GM19043 (cell line): ENCODE measurements around the gene FGF3.

ENCODE experiments used
- ATAC-seq: cut with Tn5 transposase; IDR thresholded peaks from one replicate; pipeline ENCODE4 v1.9.1; 2021; ENCODE audit warnings: low read depth; ENCODE audit not compliant: unreplicated experiment

FGF3 gene

DNA sequence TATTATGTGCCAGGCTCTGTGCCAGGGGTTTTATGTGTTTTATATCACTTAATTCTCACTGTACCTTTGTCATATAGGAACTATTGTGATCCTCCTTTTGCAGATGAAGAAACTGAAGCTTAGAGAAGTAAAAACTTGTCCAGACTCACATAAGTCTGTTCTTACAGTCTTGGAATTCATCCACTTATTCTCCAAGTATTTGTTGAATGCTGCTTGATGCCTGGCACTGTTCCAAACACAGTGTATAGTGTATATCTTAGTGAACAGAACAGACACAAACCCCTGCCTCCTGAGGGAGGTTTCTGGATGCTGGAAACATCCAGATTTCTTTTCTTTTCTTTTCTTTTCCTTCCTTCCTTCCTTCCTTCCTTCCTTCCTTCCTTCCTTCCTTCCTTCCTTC is 29.0 kb upstream of the FGF3 start:
- ATAC-seq, result no peak

- ATAC-seq, result no peak
Observed at GRCh38 chr11:69844396-69844795, 25.2 kb upstream of the FGF3 start.

DNA sequence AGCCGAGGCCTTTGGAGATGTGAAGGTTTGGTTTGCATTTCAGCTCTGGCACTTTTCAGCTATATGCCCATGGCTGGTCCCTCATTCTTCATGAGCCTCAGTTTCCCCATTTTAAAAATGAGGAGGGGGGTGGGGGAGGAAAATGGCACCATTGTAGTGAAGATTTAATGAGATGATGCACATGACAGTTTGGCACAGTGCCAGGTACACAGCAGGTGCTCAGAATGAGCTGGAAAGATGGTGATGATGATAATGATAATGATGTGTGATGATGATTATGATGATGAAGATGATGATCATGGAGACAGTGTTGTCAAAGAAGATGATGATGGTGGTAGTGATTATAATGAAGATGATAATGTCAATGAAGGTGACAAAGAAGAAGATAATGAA is 24.3 kb upstream of the FGF3 start:
- ATAC-seq, result no peak

GRCh38 chr11:69842746-69843528 is 23.7 kb upstream of the FGF3 start:
- no peak for ATAC-seq

DNA sequence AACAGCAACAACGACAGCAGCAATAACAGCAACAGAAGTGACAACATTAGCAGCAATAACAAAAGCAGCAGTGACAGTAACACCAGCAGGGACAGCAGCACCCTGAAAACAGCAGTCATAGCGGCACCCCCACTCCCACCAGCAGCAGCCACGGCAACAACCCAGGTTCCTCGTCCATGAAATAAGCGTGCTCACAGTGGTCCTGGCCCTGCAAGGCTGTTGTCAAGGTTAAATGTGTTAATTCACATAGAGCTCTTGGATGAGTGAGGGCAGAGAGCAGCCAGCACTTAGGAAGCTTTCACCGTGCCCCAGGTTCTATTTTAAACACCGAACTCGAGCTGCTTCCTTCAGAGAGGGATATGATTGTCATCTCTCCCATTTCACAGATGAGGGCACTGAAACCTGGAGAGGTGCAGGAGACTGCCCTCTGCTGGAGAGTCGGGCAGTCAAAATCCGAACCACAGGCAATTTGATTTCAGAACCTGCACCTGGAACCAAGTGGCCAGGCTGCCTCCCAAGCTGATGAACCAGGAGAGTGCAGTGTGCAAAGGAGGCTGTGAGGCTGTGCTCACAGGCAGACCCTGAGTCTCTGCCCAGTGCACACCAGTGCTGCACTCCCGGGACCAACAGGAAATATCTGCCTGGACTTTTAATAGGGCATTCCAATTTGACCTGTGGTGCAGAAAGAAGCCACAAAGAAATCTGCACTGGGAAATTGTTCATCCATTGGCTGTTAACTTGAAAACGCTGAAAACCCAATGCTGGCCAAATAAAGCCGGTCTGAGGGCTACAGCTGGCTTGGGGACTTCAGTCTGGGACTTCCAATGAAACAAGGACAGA is 22.9 kb upstream of the FGF3 start:
- no peak for ATAC-seq

DNA sequence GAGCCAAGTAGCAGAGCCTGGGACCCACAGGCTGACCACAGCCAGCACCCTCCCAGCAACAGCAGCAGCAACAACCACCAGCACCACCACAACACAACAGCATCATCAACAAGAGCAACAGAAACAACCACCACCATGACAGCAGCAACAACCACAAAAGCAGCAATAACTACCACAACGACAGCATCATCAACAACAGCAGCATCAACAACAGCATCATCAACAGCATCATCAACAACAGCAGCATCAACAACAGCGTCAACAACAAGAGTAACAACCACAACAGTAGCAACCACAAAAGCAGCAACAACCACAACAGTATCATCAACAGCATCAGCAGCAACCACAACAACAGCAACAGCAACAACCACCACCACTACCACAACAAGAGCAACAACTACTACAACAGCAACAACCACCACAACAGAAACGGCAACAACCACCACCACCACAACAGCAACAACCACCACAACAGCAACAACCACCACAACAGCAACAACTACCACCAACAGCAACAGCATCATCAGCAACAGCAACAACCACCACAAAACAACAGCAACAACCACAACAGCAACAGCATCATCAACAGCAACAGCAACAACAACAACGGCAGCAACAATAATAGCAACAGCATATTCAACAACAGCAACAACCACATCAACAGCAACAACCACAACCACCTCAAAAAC is 22.1 kb upstream of the FGF3 start:
- ATAC-seq, result no peak

DNA sequence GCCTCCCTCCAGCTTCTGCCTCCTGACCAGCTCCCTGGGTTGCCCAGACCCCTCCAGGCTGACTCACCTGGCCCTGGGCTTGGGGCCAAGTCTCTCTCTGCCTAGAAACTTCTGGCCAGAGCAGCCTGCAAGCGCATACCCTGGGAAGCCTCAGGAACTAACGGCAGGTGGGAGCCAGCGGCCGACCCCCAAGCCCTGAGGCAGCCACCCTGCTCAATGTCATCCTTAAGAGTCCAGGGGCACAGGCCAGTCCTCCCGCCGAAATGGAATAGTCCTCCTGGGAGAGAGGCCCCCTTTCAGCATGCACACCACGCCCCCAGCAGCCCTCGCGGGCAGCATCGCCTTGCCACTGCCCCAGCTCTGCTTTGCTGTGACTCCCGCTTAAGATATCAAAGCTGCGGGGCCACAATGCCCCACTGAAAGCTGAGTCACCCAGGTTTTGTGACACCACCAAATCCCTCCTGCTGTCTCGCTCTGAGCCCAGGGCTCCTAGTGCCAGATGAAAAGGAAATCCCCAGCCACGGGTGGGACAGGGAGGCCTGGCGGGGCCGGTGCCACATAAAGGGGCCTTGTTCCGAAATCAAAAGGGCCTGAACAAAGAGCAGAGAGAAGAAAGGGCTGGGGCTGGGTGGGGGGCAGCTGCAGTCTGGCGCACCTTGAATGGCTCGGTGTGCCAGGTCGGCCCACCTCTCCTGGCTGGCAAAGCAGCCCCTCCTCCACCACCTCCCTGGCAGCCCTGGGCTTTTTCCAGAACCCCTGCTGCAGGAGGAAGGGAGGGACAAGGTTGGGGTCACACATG is 21.4 kb upstream of the FGF3 start:
- no peak for ATAC-seq

GRCh38 chr11:69839516-69839915 is 20.3 kb upstream of the FGF3 start:
- ATAC-seq, result no peak

GRCh38 chr11:69837791-69838190 is 18.6 kb upstream of the FGF3 start:
- no peak for ATAC-seq

GRCh38 chr11:69836401-69836800 is 17.2 kb upstream of the FGF3 start:
- no peak for ATAC-seq

GRCh38 chr11:69834811-69835800 is 15.9 kb upstream of the FGF3 start:
- ATAC-seq, result no peak

GRCh38 chr11:69834251-69834650 is 15.0 kb upstream of the FGF3 start:
- ATAC-seq, result no peak

DNA sequence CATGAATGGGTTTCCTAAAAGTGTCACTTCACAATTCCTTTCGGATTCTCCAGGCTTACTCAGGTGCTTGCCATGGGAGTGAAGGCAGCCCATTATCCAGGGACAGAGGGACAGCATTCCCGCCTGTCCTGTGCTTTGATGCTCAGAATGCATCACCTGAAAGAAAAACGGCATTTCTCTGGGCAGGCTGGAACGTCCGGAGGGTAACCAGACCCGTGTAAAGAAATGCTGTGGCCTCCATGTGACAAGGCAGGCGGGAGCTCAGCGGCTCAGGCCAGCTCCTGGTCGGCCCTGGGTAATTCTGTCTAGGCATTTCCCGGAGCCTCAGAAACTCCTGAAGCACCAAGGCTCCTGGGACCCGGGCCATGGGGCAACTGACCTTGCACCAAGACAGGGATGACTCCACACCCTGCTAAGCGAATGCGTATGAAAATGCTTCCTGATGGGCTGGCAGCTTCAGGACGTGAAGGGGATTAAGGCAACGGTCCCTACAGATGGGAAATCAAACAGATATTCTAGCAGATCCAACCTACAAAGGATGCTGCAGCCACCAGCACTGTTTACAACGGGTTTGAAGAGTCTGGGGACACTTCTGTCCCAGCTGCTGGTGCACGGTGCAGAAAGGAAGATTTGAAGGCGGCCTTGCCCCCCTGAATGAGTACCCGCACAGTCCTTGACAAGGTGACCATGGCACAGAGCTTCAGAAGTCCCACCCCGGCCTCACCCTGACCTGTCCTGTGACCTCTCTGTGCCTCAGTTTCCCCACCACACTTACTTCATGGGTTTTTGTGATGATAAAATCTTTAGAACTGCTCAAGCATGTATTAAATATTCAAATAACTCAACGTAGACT is 13.6 kb upstream of the FGF3 start:
- no peak for ATAC-seq

- no peak for ATAC-seq
Observed at GRCh38 chr11:69831985-69832384, 12.8 kb upstream of the FGF3 start.

- ATAC-seq, result no peak
Observed at GRCh38 chr11:69830086-69830485, 10.9 kb upstream of the FGF3 start.

GRCh38 chr11:69828971-69829344 is 9.7 kb upstream of the FGF3 start:
- no peak for ATAC-seq

- ATAC-seq, result no peak
Observed at GRCh38 chr11:69828276-69828970, 9.2 kb upstream of the FGF3 start.

DNA sequence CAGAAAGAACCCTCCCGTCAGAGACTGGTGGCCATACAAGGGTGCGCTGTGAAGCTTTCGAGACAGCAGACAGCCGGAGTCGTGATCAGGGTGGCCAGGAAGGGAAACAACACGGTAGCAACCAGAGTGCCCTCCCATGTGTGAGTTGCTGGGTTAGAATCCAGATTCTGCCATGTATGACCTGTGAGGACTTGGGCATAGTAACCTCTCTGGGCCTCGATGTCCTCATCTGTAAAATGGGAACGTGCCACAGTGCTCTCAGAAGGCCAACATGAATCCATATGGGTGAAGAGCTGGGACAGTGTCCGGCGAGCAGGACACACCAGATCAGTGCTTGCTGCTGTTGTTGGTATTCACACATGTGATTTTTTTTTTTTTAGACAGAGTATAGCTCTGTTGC is 7.6 kb upstream of the FGF3 start:
- no peak for ATAC-seq
